Lung (tissue), 12 donors: Measurements from ENCODE around the gene STH. TPM values are rescaled to one million over a fixed set of nuclear protein-coding genes. Genes with fewer than 3 reads are reported as not detected.

Experiments
- ATAC-seq: fragments of 200-7000 bp; cut with Tn5 transposase; one replicate; pipeline ENCODE4 v1.9.1; 2020; ENCODE audit warnings: moderate number of reproducible peaks; ENCODE audit not compliant: insufficient read depth, low FRiP score
- DNase-seq, 3 donors: peaks; one replicate each; pipeline ENCODE4 v3.0.0-alpha.2; 2013 to 2017
- H3K27ac ChIP-seq, 2 donors: one replicate each; pipeline ENCODE4 v1.5.1; 2013; ENCODE audit warnings: mild to moderate bottlenecking in 2 of 2, moderate library complexity in 2 of 2, control low read depth in 1 of 2, inconsistent platforms in 1 of 2, low read depth in 1 of 2, low read length in 1 of 2
- H3K27me3 ChIP-seq, 3 donors: one replicate each; pipeline ENCODE4 v1.5.1; 2013; ENCODE audit warnings: low read length in 2 of 3; ENCODE audit not compliant: control insufficient read depth in 3 of 3, insufficient read depth in 3 of 3
- H3K36me3 ChIP-seq, 4 donors: one replicate each; pipeline ENCODE4 v1.5.1; 2013; ENCODE audit warnings: low read length in 4 of 4, mild to moderate bottlenecking in 1 of 4, moderate library complexity in 1 of 4; ENCODE audit not compliant: control insufficient read depth in 4 of 4, insufficient read depth in 4 of 4
- H3K4me1 ChIP-seq, 5 donors: one replicate each; pipeline ENCODE4 v1.5.1; 2013; ENCODE audit warnings: low read length in 5 of 5, mild to moderate bottlenecking in 2 of 5, moderate library complexity in 1 of 5; ENCODE audit not compliant: control insufficient read depth in 5 of 5, insufficient read depth in 5 of 5
- H3K4me3 ChIP-seq: one replicate; pipeline ENCODE4 v1.5.1; 2013; ENCODE audit warnings: mild to moderate bottlenecking, control low read depth, moderate library complexity
- H3K9ac ChIP-seq, 2 donors: one replicate each; pipeline ENCODE4 v1.5.1; 2013; ENCODE audit warnings: low read length in 2 of 2, control low read depth in 1 of 2; ENCODE audit not compliant: insufficient read depth in 1 of 2
- H3K9me3 ChIP-seq, 4 donors: one replicate each; pipeline ENCODE4 v1.5.1; 2013; ENCODE audit warnings: low read length in 3 of 4, mild to moderate bottlenecking in 1 of 4, moderate library complexity in 1 of 4; ENCODE audit not compliant: control insufficient read depth in 4 of 4, insufficient read depth in 3 of 4
- WGBS, 2 donors: extraction: QIAGEN DNeasy Blood & Tissue Kit; methylation state at CpG; one replicate each; pipeline ENCODE4 v1.1.7; 2013; 5-methylcytosine and 5-hydroxymethylcytosine counted together
- polyA plus RNA-seq, 2 donors: library from polyadenylated mRNA; stranded (reverse); fragments of 200-250 nt; gene quantifications; one replicate each; pipeline ENCODE4 v1.2.1, GENCODE V29; 2013
- total RNA-seq, 2 donors: library from RNA; depleted of rRNA in 1 of 2; stranded (reverse); fragments of >200 nt in 1 of 2; gene quantifications; one replicate each; pipeline ENCODE4 v1.2.1, GENCODE V29; 2014 to 2021
- TF ChIP-seq, protein P1 (sequence below): IDR thresholded peaks from 2 replicates; pipeline ENCODE4 v1.5.1; 2012; ENCODE audit warnings: mild to moderate bottlenecking; ENCODE audit errors: control extremely low read depth, extremely low read depth
- donor health status: control.
- donor health status: control.
- donor health status: Bipolar disorder and iron deficiency.
- donor health status: healthy.
- donor health status: DM: yes; HTN: yes; CAD: no.

The STH gene
- total and polyA plus RNA-seq, 4 donors = not detected

DNA sequence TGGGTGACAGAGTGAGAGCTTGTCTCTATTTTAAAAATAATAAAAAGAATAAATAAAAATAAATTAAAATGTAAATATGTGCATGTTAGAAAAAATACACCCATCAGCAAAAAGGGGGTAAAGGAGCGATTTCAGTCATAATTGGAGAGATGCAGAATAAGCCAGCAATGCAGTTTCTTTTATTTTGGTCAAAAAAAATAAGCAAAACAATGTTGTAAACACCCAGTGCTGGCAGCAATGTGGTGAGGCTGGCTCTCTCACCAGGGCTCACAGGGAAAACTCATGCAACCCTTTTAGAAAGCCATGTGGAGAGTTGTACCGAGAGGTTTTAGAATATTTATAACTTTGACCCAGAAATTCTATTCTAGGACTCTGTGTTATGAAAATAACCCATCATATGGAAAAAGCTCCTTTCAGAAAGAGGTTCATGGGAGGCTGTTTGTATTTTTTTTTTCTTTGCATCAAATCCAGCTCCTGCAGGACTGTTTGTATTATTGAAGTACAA lies 8.5 kb downstream of the STH start:
- peaks cover 0 to 4% (median 0%) of the 10 kb centered on the region in 5 donors for H3K4me1 ChIP-seq
- ATAC-seq (no peak), DNase-seq (no peak)
- no peaks in the 10 kb centered on the region for H3K9me3 ChIP-seq
- H3K27ac ChIP-seq = no peak overlapping the region
- no peak overlapping the region for H3K4me3 ChIP-seq
- no peaks in the 10 kb centered on the region for H3K27me3 ChIP-seq
- H3K9ac ChIP-seq = no peak overlapping the region
- TF ChIP-seq, protein P1, sequence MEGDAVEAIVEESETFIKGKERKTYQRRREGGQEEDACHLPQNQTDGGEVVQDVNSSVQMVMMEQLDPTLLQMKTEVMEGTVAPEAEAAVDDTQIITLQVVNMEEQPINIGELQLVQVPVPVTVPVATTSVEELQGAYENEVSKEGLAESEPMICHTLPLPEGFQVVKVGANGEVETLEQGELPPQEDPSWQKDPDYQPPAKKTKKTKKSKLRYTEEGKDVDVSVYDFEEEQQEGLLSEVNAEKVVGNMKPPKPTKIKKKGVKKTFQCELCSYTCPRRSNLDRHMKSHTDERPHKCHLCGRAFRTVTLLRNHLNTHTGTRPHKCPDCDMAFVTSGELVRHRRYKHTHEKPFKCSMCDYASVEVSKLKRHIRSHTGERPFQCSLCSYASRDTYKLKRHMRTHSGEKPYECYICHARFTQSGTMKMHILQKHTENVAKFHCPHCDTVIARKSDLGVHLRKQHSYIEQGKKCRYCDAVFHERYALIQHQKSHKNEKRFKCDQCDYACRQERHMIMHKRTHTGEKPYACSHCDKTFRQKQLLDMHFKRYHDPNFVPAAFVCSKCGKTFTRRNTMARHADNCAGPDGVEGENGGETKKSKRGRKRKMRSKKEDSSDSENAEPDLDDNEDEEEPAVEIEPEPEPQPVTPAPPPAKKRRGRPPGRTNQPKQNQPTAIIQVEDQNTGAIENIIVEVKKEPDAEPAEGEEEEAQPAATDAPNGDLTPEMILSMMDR = no peak
- H3K36me3 ChIP-seq = no peaks in the 10 kb centered on the region
- WGBS, 2 donors = 82 to 87% methylated on average over 2 of the region's 2 CpGs

DNA sequence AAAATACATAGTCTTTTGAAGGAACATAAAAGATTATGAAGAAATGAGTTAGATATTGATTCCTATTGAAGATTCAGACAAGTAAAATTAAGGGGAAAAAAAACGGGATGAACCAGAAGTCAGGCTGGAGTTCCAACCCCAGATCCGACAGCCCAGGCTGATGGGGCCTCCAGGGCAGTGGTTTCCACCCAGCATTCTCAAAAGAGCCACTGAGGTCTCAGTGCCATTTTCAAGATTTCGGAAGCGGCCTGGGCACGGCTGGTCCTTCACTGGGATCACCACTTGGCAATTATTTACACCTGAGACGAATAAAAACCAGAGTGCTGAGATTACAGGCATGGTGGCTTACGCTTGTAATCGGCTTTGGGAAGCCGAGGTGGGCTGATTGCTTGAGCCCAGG lies 9.5 kb downstream of the STH start:
- H3K36me3 ChIP-seq = no peaks in the 10 kb centered on the region

GRCh38 chr17:46009681-46010596 lies 10.9 kb downstream of the STH start:
- Histone ChIP-seq H3K27me3 (no peaks in the 10 kb centered on the region), H3K9me3 (no peaks in the 10 kb centered on the region), H3K9ac (no peak overlapping the region), H3K27ac (no peak overlapping the region), H3K4me3 (no peak overlapping the region), H3K4me1 (peaks cover 0 to 12% (median 3%) of the 10 kb centered on the region in 5 donors), H3K36me3 (no peaks in the 10 kb centered on the region)
- 77 to 86% methylated on average over 33 of the region's 33 CpGs for WGBS, 2 donors
- no peak for DNase-seq
- TF ChIP-seq, protein P1 = no peak
- ATAC-seq = no peak

More for the DNA sequence above, 9.5 kb downstream of the STH start:
- Histone ChIP-seq H3K27ac (no peak overlapping the region), H3K27me3 (no peaks in the 10 kb centered on the region), H3K4me3 (no peak overlapping the region), H3K4me1 (peaks cover 0 to 8% (median 0%) of the 10 kb centered on the region in 5 donors), H3K9me3 (no peaks in the 10 kb centered on the region), H3K9ac (no peak overlapping the region)
- no peak for ATAC-seq
- no peak for DNase-seq
- TF ChIP-seq, protein P1 = no peak
- WGBS, 2 donors = 89 to 95% methylated on average over 9 of the region's 9 CpGs
